ENCODE measurements around the gene NACC2.

- TF ChIP-seq RAD21 (IDR thresholded peaks at IDR 0.05; ENCODE audit: insufficient read depth, low read depth, low read length) = no peak
- no peak for TF ChIP-seq POLR2A (IDR thresholded peaks at IDR 0.05; ENCODE audit: low read depth, low read length)
- no peak for TF ChIP-seq JUND (IDR thresholded peaks at IDR 0.05; ENCODE audit: low read depth, low read length)
- TF ChIP-seq SP1 (IDR thresholded peaks at IDR 0.05; ENCODE audit: low read depth, low read length) = no peak
- TF ChIP-seq, protein P1, sequence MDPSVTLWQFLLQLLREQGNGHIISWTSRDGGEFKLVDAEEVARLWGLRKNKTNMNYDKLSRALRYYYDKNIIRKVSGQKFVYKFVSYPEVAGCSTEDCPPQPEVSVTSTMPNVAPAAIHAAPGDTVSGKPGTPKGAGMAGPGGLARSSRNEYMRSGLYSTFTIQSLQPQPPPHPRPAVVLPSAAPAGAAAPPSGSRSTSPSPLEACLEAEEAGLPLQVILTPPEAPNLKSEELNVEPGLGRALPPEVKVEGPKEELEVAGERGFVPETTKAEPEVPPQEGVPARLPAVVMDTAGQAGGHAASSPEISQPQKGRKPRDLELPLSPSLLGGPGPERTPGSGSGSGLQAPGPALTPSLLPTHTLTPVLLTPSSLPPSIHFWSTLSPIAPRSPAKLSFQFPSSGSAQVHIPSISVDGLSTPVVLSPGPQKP (IDR thresholded peaks at IDR 0.05; ENCODE audit: low read depth, low read length) = no peak
These were observed 124.8 kb downstream of the NACC2 start for GRCh38 chr9:135970128-135970815.

All from GM12878 (cell line).